ENCODE results near the gene THBS4. TPM values are rescaled to one million over a fixed set of nuclear protein-coding genes. Genes with fewer than 3 reads are reported as not detected.

Gene THBS4
- polyA plus RNA-seq, 1 donor from 2014 or later, result 6.3 TPM

- TF ChIP-seq MXI1 (conservative IDR thresholded peaks at IDR 0.05; ENCODE audit: poor library complexity, severe bottlenecking) (no peak), EP300 (conservative IDR thresholded peaks at IDR 0.05; ENCODE audit: poor library complexity, severe bottlenecking) (no peak), SMC3 (conservative IDR thresholded peaks at IDR 0.05; ENCODE audit: poor library complexity) (no peak), RAD21 (conservative IDR thresholded peaks at IDR 0.05) (no peak), TAF1 (IDR thresholded peaks at IDR 0.05; ENCODE audit: low read depth) (no peak), POLR2AphosphoS5 (IDR thresholded peaks at IDR 0.05) (no peak), REST (IDR thresholded peaks at IDR 0.05; ENCODE audit: borderline replicate concordance) (no peak), CTCF (IDR thresholded peaks at IDR 0.05; ENCODE audit: poor library complexity, severe bottlenecking) (no peak), EZH2 (IDR thresholded peaks at IDR 0.05; ENCODE audit: borderline replicate concordance, insufficient read depth, low read length, poor library complexity, severe bottlenecking) (no peak)
- H4K20me1 ChIP-seq (ENCODE audit: insufficient read depth), result no peaks in the 10 kb centered on the region
- H3K9me2 ChIP-seq (ENCODE audit: insufficient read depth, low read length), result no peaks in the 10 kb centered on the region
- H3K79me2 ChIP-seq (replicated peaks; ENCODE audit: insufficient read depth, low read length), result no peaks in the 10 kb centered on the region
- H2AFZ ChIP-seq (ENCODE audit: low read depth, low read length), result no peak overlapping the region
- no peak overlapping the region for H3K4me2 ChIP-seq (ENCODE audit: low read length)
- H3K36me3 ChIP-seq (ENCODE audit: insufficient read depth, low read length), result no peaks in the 10 kb centered on the region
- no peak overlapping the region for H3K27ac ChIP-seq (ENCODE audit: low read length)
- no peaks in the 10 kb centered on the region for H3F3A ChIP-seq (ENCODE audit: insufficient read depth, low read length, poor library complexity, severe bottlenecking)
- H3K9me3 ChIP-seq (ENCODE audit: low read length), result no peaks in the 10 kb centered on the region
- no peak overlapping the region for H3K9ac ChIP-seq (ENCODE audit: low read length)
- no peak overlapping the region for H3K4me3 ChIP-seq (ENCODE audit: low read length)
- no peaks in the 10 kb centered on the region for H3K27me3 ChIP-seq (ENCODE audit: insufficient read depth, low read depth, low read length)
Observed at GRCh38 chr5:80127116-80127552, 92.0 kb downstream of the THBS4 start.

- Histone ChIP-seq H3K4me2 (ENCODE audit: low read length) (no peak overlapping the region), H4K20me1 (ENCODE audit: insufficient read depth) (no peaks in the 10 kb centered on the region), H3K9me3 (ENCODE audit: low read length) (no peaks in the 10 kb centered on the region), H2AFZ (ENCODE audit: low read depth, low read length) (no peak overlapping the region), H3K27me3 (ENCODE audit: insufficient read depth, low read depth, low read length) (no peaks in the 10 kb centered on the region), H3K79me2 (replicated peaks; ENCODE audit: insufficient read depth, low read length) (no peaks in the 10 kb centered on the region), H3F3A (ENCODE audit: insufficient read depth, low read length, poor library complexity, severe bottlenecking) (no peaks in the 10 kb centered on the region), H3K36me3 (ENCODE audit: insufficient read depth, low read length) (no peaks in the 10 kb centered on the region), H3K4me3 (ENCODE audit: low read length) (no peak overlapping the region), H3K27ac (ENCODE audit: low read length) (no peak overlapping the region), H3K9me2 (ENCODE audit: insufficient read depth, low read length) (no peaks in the 10 kb centered on the region), H3K9ac (ENCODE audit: low read length) (no peak overlapping the region)
- TF ChIP-seq RAD21 (conservative IDR thresholded peaks at IDR 0.05), result no peak
Observed at GRCh38 chr5:80128141-80128540, 93.0 kb downstream of the THBS4 start.

GRCh38 chr5:80129146-80129545 lies 94.0 kb downstream of the THBS4 start:
- Histone ChIP-seq H3K27me3 (ENCODE audit: insufficient read depth, low read depth, low read length) (no peaks in the 10 kb centered on the region), H3F3A (ENCODE audit: insufficient read depth, low read length, poor library complexity, severe bottlenecking) (no peaks in the 10 kb centered on the region), H3K4me2 (ENCODE audit: low read length) (no peak overlapping the region), H3K79me2 (replicated peaks; ENCODE audit: insufficient read depth, low read length) (no peaks in the 10 kb centered on the region), H3K27ac (ENCODE audit: low read length) (no peak overlapping the region), H3K4me3 (ENCODE audit: low read length) (no peak overlapping the region), H3K9ac (ENCODE audit: low read length) (no peak overlapping the region), H2AFZ (ENCODE audit: low read depth, low read length) (no peak overlapping the region), H3K36me3 (ENCODE audit: insufficient read depth, low read length) (no peaks in the 10 kb centered on the region), H3K9me3 (ENCODE audit: low read length) (no peaks in the 10 kb centered on the region), H4K20me1 (ENCODE audit: insufficient read depth) (no peaks in the 10 kb centered on the region), H3K9me2 (ENCODE audit: insufficient read depth, low read length) (no peaks in the 10 kb centered on the region)
- TF ChIP-seq SMC3 (conservative IDR thresholded peaks at IDR 0.05; ENCODE audit: poor library complexity), result no peak
- no peak for TF ChIP-seq EZH2 (IDR thresholded peaks at IDR 0.05; ENCODE audit: borderline replicate concordance, insufficient read depth, low read length, poor library complexity, severe bottlenecking)
- no peak for TF ChIP-seq TAF1 (IDR thresholded peaks at IDR 0.05; ENCODE audit: low read depth)
- no peak for TF ChIP-seq CTCF (IDR thresholded peaks at IDR 0.05; ENCODE audit: poor library complexity, severe bottlenecking)
- no peak for TF ChIP-seq MXI1 (conservative IDR thresholded peaks at IDR 0.05; ENCODE audit: poor library complexity, severe bottlenecking)
- TF ChIP-seq POLR2AphosphoS5 (IDR thresholded peaks at IDR 0.05), result no peak
